Omental fat pad (tissue), 4 donors: Measurements from ENCODE around the gene GXYLT1. TPM values are rescaled to one million over a fixed set of nuclear protein-coding genes. Genes with fewer than 3 reads are reported as not detected.
A peak's percentile ranks its signal among the peaks of the same experiment; 100 is the strongest.
"Not testable (repeated sequence)": the region's sequence is repeated elsewhere in the genome, so short reads cannot be mapped to it uniquely, and the experiment has no call there.

Experiments used
- ATAC-seq: fragments of 150-250 bp; one replicate; pipeline ENCODE4 v1.9.1; 2016; ENCODE audit warnings: mild to moderate bottlenecking, moderate library complexity; ENCODE audit not compliant: low FRiP score
- DNase-seq: peaks from one replicate; pipeline ENCODE4 v3.0.0-alpha.2; 2019; ENCODE audit warnings: low spot score
- CTCF ChIP-seq, 3 donors: fragments of 450-650 bp; IDR thresholded peaks; one replicate each; pipeline ENCODE4 v1.5.1; 2016 to 2017; ENCODE audit warnings: antibody characterized with exemption in 3 of 3, mild to moderate bottlenecking in 3 of 3, moderate library complexity in 2 of 3
- total RNA-seq, 4 donors: library from RNA; depleted of rRNA; stranded (reverse); fragments of >200 nt; gene quantifications; one replicate each; pipeline ENCODE4 v1.1.0, GENCODE V29; 2016

The GXYLT1 gene
- 10 to 100 TPM; 10.3 to 19.1 (median 13.8) TPM for total RNA-seq

GRCh38 chr12:42144408-42145196 is at the start of gene GXYLT1:
TSS of gene GXYLT1 (minus strand) at chr12:42144874. CDS start at chr12:42144646, 228 bp downstream.
- TF ChIP-seq CTCF (IDR thresholded peaks at IDR 0.05): no peak
- DNase-seq (peak; percentile 56), ATAC-seq (peak; percentile 99)

GRCh38 chr12:42192686-42193085 is 48.0 kb upstream of the GXYLT1 start:
- no peak for TF ChIP-seq CTCF (IDR thresholded peaks at IDR 0.05)
- DNase-seq: no peak
- ATAC-seq: no peak

GRCh38 chr12:42192258-42192657 is 47.6 kb upstream of the GXYLT1 start:
- no peak for ATAC-seq
- TF ChIP-seq CTCF (IDR thresholded peaks at IDR 0.05): no peak

GRCh38 chr12:42190376-42190775 is 45.7 kb upstream of the GXYLT1 start:
- DNase-seq (no peak), ATAC-seq (no peak)
- no peak for TF ChIP-seq CTCF (IDR thresholded peaks at IDR 0.05)

More at GRCh38 chr12:42192258-42192657, 47.6 kb upstream of the GXYLT1 start:
- DNase-seq: no peak

GRCh38 chr12:42188275-42188674 is 43.6 kb upstream of the GXYLT1 start:
- not testable (repeated sequence) for ATAC-seq, DNase-seq

- no peak for DNase-seq
- no peak for ATAC-seq
- no peak for TF ChIP-seq CTCF (IDR thresholded peaks at IDR 0.05)
Observed at GRCh38 chr12:42187799-42188198, 43.1 kb upstream of the GXYLT1 start.

GRCh38 chr12:42186793-42187192 is 42.1 kb upstream of the GXYLT1 start:
- TF ChIP-seq CTCF (IDR thresholded peaks at IDR 0.05): no peak
- DNase-seq (no peak), ATAC-seq (no peak)
